Mesothelial cell of epicardium (in vitro differentiated cells): Measurements from ENCODE around the gene JKAMP. TPM values are rescaled to one million over a fixed set of nuclear protein-coding genes. Genes with fewer than 3 reads are reported as not detected.

Experiments used
- DNase-seq, 2 experiments: peaks; one replicate each; pipeline ENCODE4 v3.0.0; 2021; ENCODE audit warnings: low spot score in 2 of 2; ENCODE audit not compliant: unreplicated experiment in 2 of 2
- H3K27ac Mint-ChIP-seq: 2 replicates; pipeline ENCODE4 v1.8.0; 2021; ENCODE audit warnings: mixed read lengths
- H3K27me3 Mint-ChIP-seq: 2 replicates; pipeline ENCODE4 v1.8.0; 2021; ENCODE audit warnings: low read depth, mixed read lengths
- H3K36me3 Mint-ChIP-seq: 2 replicates; pipeline ENCODE4 v1.8.0; 2021; ENCODE audit warnings: mixed read lengths
- H3K4me1 Mint-ChIP-seq: 2 replicates; pipeline ENCODE4 v1.8.0; 2021; ENCODE audit warnings: mixed read lengths
- H3K4me3 Mint-ChIP-seq: 2 replicates; pipeline ENCODE4 v1.8.0; 2021; ENCODE audit warnings: mild to moderate bottlenecking, moderate library complexity, mixed read lengths
- H3K9me3 Mint-ChIP-seq: 2 replicates; pipeline ENCODE4 v1.8.0; 2021; ENCODE audit warnings: mixed read lengths
- total RNA-seq: library from RNA; stranded (reverse); gene quantifications from 3 replicates; pipeline ENCODE4 v1.2.1, GENCODE V29; 2021
- TF ChIP-seq, protein P1 (sequence below): fragments of 200-600 bp; sonication (generic); IDR thresholded peaks from one replicate; pipeline ENCODE4 v1.5.0; 2021; ENCODE audit warnings: antibody characterized with exemption; ENCODE audit not compliant: unreplicated experiment

Gene JKAMP
- total RNA-seq, 1 donor from 2014 or later = 37.8 TPM

DNA sequence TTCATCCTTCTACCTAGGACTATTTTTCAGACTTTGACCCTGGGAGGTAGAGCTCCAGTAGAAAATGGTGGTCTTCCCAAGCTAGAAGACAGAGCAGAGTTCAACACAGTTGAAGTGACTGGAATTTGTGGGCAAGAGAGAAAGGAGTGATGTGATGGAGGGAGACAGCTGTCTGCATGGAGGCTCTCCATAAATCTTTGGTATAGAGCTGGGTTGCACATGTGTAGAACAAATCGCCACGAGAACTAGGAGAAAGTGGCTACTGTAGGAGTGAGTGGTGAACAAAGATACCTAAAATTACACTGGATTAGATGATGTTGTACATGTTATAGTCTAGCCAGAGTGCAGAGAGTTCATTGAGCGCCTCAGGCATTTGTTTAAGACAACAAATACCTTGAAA is 33.6 kb upstream of the JKAMP start:
- H3K9me3 Mint-ChIP-seq = no peaks in the 10 kb centered on the region
- peaks cover 3% of the 10 kb centered on the region for H3K36me3 Mint-ChIP-seq
- H3K27ac Mint-ChIP-seq = no peak overlapping the region
- no peak overlapping the region for H3K4me3 Mint-ChIP-seq
- peaks cover under 1% of the 10 kb centered on the region for H3K27me3 Mint-ChIP-seq
- TF ChIP-seq, protein P1, sequence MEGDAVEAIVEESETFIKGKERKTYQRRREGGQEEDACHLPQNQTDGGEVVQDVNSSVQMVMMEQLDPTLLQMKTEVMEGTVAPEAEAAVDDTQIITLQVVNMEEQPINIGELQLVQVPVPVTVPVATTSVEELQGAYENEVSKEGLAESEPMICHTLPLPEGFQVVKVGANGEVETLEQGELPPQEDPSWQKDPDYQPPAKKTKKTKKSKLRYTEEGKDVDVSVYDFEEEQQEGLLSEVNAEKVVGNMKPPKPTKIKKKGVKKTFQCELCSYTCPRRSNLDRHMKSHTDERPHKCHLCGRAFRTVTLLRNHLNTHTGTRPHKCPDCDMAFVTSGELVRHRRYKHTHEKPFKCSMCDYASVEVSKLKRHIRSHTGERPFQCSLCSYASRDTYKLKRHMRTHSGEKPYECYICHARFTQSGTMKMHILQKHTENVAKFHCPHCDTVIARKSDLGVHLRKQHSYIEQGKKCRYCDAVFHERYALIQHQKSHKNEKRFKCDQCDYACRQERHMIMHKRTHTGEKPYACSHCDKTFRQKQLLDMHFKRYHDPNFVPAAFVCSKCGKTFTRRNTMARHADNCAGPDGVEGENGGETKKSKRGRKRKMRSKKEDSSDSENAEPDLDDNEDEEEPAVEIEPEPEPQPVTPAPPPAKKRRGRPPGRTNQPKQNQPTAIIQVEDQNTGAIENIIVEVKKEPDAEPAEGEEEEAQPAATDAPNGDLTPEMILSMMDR = no peak
- peaks cover 7% of the 10 kb centered on the region for H3K4me1 Mint-ChIP-seq
- DNase-seq = no peak

DNA sequence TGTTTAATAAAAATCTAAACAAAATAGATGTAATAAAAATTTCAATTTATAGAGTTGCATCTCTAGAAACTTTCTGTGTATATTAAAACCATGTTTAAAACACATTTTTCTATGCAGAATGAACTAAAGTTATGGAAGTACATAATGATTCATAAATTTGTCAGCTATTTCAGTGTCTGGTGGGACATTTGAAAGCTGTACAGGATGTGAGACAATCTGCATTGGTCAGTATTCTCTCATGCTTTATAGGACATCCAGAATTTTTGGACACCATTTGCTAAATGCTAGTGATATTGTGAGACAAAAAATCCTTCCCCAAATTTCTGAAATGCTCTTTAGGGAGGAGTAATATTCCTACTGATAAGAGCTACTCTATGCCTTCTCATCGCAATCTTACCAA is 32.5 kb upstream of the JKAMP start:
- Mint-ChIP-seq H3K4me3 (no peak overlapping the region), H3K27me3 (no peaks in the 10 kb centered on the region), H3K36me3 (peaks cover 8% of the 10 kb centered on the region), H3K4me1 (peaks cover 7% of the 10 kb centered on the region), H3K9me3 (peaks cover 1% of the 10 kb centered on the region), H3K27ac (no peak overlapping the region)
- no peak for DNase-seq
- TF ChIP-seq, protein P1 = no peak

DNA sequence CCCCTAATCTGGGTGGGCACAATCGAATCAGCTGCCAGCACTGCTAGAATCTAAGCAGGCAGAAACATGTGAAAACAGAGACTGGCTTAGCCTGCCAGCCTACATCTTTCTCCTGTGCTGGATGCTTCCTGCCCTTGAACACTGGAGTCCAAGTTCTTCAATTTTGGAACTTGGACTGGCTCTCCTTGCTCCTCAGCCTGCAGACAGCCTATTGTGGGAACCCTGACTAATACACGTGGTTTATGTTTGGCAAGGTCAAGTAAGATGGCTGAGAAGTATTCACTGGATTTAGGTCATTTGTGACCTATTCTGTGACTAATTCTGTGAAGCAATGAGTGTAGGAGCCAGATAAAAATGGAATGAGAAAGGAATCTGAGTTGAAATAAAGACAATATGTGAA is 30.2 kb upstream of the JKAMP start:
- H3K27ac Mint-ChIP-seq = no peak overlapping the region
- H3K27me3 Mint-ChIP-seq = no peaks in the 10 kb centered on the region
- no peak overlapping the region for H3K4me3 Mint-ChIP-seq
- peaks cover 22% of the 10 kb centered on the region for H3K36me3 Mint-ChIP-seq
- peaks cover 11% of the 10 kb centered on the region for H3K9me3 Mint-ChIP-seq
- TF ChIP-seq, protein P1 = no peak
- H3K4me1 Mint-ChIP-seq = no peaks in the 10 kb centered on the region
- DNase-seq = no peak

DNA sequence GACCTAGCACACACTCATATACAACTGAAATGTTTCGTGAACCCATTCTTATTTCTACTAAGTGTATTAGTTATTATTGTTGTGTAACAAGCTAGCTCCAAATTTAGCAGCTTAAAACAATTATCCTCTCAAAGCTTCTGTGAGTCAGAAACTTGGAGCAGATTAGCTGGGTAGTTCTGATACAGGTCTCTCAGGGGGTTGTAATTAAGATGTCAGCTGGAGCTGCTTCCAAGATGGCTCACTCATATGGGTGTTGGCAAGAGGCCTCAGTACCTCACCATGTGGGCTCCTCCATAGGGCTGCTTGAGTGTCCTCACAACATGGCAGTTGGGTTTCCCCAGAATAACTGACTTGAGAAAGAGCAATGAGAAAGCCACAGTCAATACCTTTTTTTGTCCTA is 28.9 kb upstream of the JKAMP start:
- DNase-seq = no peak
- peaks cover 11% of the 10 kb centered on the region for H3K9me3 Mint-ChIP-seq
- no peaks in the 10 kb centered on the region for H3K4me1 Mint-ChIP-seq
- H3K27ac Mint-ChIP-seq = no peak overlapping the region
- TF ChIP-seq, protein P1 = no peak
- H3K4me3 Mint-ChIP-seq = no peak overlapping the region
- no peaks in the 10 kb centered on the region for H3K27me3 Mint-ChIP-seq
- peaks cover 22% of the 10 kb centered on the region for H3K36me3 Mint-ChIP-seq

DNA sequence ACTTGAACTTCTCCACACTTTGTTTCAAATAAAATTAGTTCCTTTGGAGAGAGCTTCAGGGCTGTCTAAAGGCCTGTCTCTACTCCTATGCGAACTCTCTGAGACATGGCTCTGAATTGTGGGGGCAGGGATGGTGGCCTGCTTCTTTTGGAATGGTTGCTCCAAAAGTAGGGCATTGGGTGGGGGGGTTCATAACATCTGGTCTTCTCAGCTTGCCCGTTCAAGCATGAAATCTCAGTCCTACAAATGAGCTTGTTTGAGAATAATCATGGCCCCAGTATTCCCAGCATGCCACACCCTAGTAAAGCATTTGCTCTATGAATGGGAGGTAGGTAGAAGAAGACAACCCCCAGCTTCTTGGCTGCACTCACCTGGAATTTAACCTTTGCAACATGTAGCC is 25.8 kb upstream of the JKAMP start:
- Mint-ChIP-seq H3K27ac (no peak overlapping the region), H3K27me3 (peaks cover 13% of the 10 kb centered on the region), H3K36me3 (peaks cover 29% of the 10 kb centered on the region), H3K4me3 (no peak overlapping the region), H3K9me3 (peaks cover 11% of the 10 kb centered on the region), H3K4me1 (no peaks in the 10 kb centered on the region)
- TF ChIP-seq, protein P1 = no peak
- no peak for DNase-seq

DNA sequence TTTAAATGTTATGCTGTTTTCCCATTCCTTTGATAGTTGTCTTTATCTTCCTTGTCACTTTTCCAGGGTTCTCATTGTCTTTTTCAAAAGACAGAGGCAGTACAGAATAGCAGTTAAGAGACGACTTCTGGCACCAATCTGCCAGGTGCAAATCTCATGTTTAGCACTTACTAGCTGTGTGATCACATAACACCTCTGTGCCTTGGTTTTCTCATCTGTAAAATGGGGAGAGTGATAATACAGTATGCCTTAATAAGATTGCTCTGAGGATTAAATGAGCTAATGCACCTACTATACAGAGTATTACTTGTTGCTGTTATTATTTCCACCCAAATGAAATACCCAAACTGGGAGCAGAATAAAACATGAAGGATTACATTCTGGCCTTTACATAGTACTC is 23.9 kb upstream of the JKAMP start:
- Mint-ChIP-seq H3K27ac (no peak overlapping the region), H3K27me3 (peaks cover 21% of the 10 kb centered on the region), H3K4me1 (peaks cover 4% of the 10 kb centered on the region), H3K9me3 (peaks cover 11% of the 10 kb centered on the region), H3K36me3 (peaks cover 29% of the 10 kb centered on the region), H3K4me3 (no peak overlapping the region)
- DNase-seq = no peak
- TF ChIP-seq, protein P1 = no peak
